ENCODE measurements around the gene RFX7. TPM values are rescaled to one million over a fixed set of nuclear protein-coding genes. Genes with fewer than 3 reads are reported as not detected.

RFX7 gene
- total RNA-seq, 4 donors from 2014 or later: 9.6 to 20.6 (median 16.2) TPM

- Histone ChIP-seq H3K4me3 (peak overlapping the region in 3 of 4 donors; percentile 19 to 34 (median 25)), H3K4me1 (peaks cover 2 to 27% (median 9%) of the 10 kb centered on the region in 4 donors)
Observed at GRCh38 chr15:56245871-56246814, 2.5 kb upstream of the RFX7 start.

GRCh38 chr15:56244811-56245576 lies 1.3 kb upstream of the RFX7 start:
- Histone ChIP-seq H3K36me3 (no peaks in the 10 kb centered on the region), H3K9me3 (no peaks in the 10 kb centered on the region), H3K27me3 (no peaks in the 10 kb centered on the region), H3K4me3 (peak overlapping the region; percentile 86 to 98 (median 90)), H3K4me1 (peaks cover 2 to 27% (median 12%) of the 10 kb centered on the region in 4 donors), H3K27ac (peak overlapping the region; percentile 87 to 93 (median 90))
- DNase-seq: peak; percentile 68 to 77 (median 71)
- TF ChIP-seq CTCF (IDR thresholded peaks at IDR 0.05): peak in 1 of 6 experiments; percentile 15
- peak in 1 of 2 donors; percentile 49 for TF ChIP-seq POLR2A (IDR thresholded peaks at IDR 0.05)

More at GRCh38 chr15:56245871-56246814, 2.5 kb upstream of the RFX7 start:
- no peaks in the 10 kb centered on the region for H3K27me3 ChIP-seq
- peak overlapping the region; percentile 87 to 93 (median 90) for H3K27ac ChIP-seq
- H3K36me3 ChIP-seq: no peaks in the 10 kb centered on the region
- no peaks in the 10 kb centered on the region for H3K9me3 ChIP-seq
- TF ChIP-seq POLR2A (IDR thresholded peaks at IDR 0.05) (peak in 1 of 2 donors; percentile 23), CTCF (IDR thresholded peaks at IDR 0.05) (peak; percentile 95 to 100 (median 100))
- DNase-seq: peak; percentile 89 to 96 (median 92)

- Histone ChIP-seq H3K27me3 (no peaks in the 10 kb centered on the region), H3K27ac (peak overlapping the region; percentile 87 to 93 (median 90)), H3K4me3 (peak overlapping the region; percentile 86 to 98 (median 90)), H3K9me3 (no peaks in the 10 kb centered on the region), H3K4me1 (peaks cover 2 to 26% (median 12%) of the 10 kb centered on the region in 4 donors), H3K36me3 (no peaks in the 10 kb centered on the region)
- TF ChIP-seq POLR2A (IDR thresholded peaks at IDR 0.05) (no peak), CTCF (IDR thresholded peaks at IDR 0.05) (no peak)
- peak; percentile 48 to 63 (median 58) for DNase-seq
Observed at GRCh38 chr15:56244038-56244810, 545 bp upstream of the RFX7 start.

- H3K36me3 ChIP-seq: no peaks in the 10 kb centered on the region
- no peaks in the 10 kb centered on the region for H3K27me3 ChIP-seq
- peaks cover 2 to 22% (median 12%) of the 10 kb centered on the region in 4 donors for H3K4me1 ChIP-seq
- peak overlapping the region; percentile 86 to 98 (median 90) for H3K4me3 ChIP-seq
- peak overlapping the region; percentile 87 to 93 (median 90) for H3K27ac ChIP-seq
- peak in 1 of 3 donors; percentile 41 for DNase-seq
- H3K9me3 ChIP-seq: no peaks in the 10 kb centered on the region
- no peak for TF ChIP-seq POLR2A (IDR thresholded peaks at IDR 0.05)
- no peak for TF ChIP-seq CTCF (IDR thresholded peaks at IDR 0.05)
Observed at GRCh38 chr15:56242576-56243162, 1.0 kb downstream of the RFX7 start.

Data from Peyer's patch (tissue), 4 donors.